Immature natural killer cell (primary cell): ENCODE data around the gene E4F1. TPM values are rescaled to one million over a fixed set of nuclear protein-coding genes. Genes with fewer than 3 reads are reported as not detected.

Source experiments
- DNase-seq, 3 donors: peaks; one replicate each; pipeline ENCODE4 v3.0.0; 2022; ENCODE audit warnings: mixed read lengths in 1 of 3
- H3K27ac Mint-ChIP-seq, 6 donors: one replicate each; pipeline ENCODE4 v1.8.0; 2020; ENCODE audit warnings: mixed read lengths in 6 of 6, mild to moderate bottlenecking in 5 of 6, inconsistent platforms in 4 of 6, moderate library complexity in 3 of 6
- H3K27me3 Mint-ChIP-seq, 3 donors: one replicate each; pipeline ENCODE4 v1.8.0; 2020 to 2021; ENCODE audit warnings: low read depth in 3 of 3, mild to moderate bottlenecking in 3 of 3, mixed read lengths in 3 of 3, moderate library complexity in 3 of 3, inconsistent platforms in 1 of 3
- H3K36me3 Mint-ChIP-seq, 3 donors: one replicate each; pipeline ENCODE4 v1.8.0; 2020; ENCODE audit warnings: mixed read lengths in 3 of 3, inconsistent platforms in 2 of 3, mild to moderate bottlenecking in 2 of 3
- H3K4me1 Mint-ChIP-seq, 2 donors: one replicate each; pipeline ENCODE4 v1.8.0; 2020; ENCODE audit warnings: inconsistent platforms in 2 of 2, mild to moderate bottlenecking in 2 of 2, mixed read lengths in 2 of 2, moderate library complexity in 1 of 2
- H3K4me3 Mint-ChIP-seq, 5 donors: one replicate each; pipeline ENCODE4 v1.8.0; 2020; ENCODE audit warnings: mild to moderate bottlenecking in 5 of 5, mixed read lengths in 5 of 5, inconsistent platforms in 3 of 5, moderate library complexity in 3 of 5
- H3K9me3 Mint-ChIP-seq, 6 donors: one replicate each; pipeline ENCODE4 v1.8.0; 2020; ENCODE audit warnings: mild to moderate bottlenecking in 6 of 6, mixed read lengths in 6 of 6, inconsistent platforms in 4 of 6, moderate library complexity in 3 of 6
- polyA plus RNA-seq, 3 donors: library from polyadenylated mRNA; unstranded; fragments of 300-500 nt; fragmentation: Illumina TruSeq; gene quantifications; one replicate each; pipeline ENCODE4 v1.2.3, GENCODE V29; 2021

The E4F1 gene
- polyA plus RNA-seq, 3 donors from 2014 or later, result 8.4 to 18.6 (median 10.3) TPM

DNA sequence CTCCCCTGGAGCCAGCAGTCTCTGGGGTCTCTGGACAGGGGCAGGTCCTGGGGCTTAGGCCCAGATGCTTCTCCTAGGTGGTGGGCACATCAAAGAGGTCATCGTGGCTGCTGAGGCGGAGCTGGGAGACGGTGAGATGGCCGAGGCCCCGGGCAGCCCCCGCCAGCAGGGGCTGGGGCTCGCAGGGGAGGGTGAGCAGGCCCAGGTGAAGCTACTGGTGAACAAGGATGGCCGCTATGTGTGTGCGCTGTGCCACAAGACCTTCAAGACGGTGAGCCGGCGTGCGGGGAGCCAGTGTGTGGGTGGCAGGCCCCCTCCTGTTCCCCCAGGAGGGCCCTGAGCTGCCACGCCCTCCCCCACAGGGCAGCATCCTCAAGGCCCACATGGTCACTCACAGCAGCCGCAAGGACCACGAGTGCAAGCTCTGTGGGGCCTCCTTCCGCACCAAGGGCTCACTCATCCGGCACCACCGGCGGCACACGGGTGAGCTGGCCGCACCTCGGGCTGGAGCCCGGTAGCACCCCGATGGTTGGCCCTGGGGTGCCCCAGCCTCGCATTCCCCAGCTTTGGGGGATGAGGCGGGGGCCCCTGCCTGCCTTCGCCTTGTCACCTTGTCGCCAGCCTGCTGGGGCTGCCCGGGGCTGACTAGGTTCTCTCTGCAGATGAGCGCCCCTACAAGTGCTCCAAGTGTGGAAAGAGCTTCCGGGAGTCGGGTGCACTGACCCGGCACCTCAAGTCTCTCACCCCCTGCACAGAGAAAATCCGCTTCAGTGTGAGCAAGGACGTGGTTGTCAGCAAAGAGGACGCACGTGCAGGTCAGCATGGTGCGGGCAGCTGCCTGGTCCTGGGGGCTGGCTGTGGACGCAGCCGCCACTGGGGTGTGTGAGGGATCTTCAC, 9.0 kb downstream of the E4F1 start:
- H3K9me3 Mint-ChIP-seq, result no peaks in the 10 kb centered on the region
- DNase-seq, result no peak
- no peak overlapping the region for H3K27ac Mint-ChIP-seq
- peaks cover 0 to 8% (median 4%) of the 10 kb centered on the region in 3 donors for H3K36me3 Mint-ChIP-seq
- peaks cover 0 to 2% of the 10 kb centered on the region in 2 donors for H3K4me1 Mint-ChIP-seq
- H3K27me3 Mint-ChIP-seq, result peaks cover 2 to 4% (median 3%) of the 10 kb centered on the region in 3 donors
- H3K4me3 Mint-ChIP-seq, result no peak overlapping the region

DNA sequence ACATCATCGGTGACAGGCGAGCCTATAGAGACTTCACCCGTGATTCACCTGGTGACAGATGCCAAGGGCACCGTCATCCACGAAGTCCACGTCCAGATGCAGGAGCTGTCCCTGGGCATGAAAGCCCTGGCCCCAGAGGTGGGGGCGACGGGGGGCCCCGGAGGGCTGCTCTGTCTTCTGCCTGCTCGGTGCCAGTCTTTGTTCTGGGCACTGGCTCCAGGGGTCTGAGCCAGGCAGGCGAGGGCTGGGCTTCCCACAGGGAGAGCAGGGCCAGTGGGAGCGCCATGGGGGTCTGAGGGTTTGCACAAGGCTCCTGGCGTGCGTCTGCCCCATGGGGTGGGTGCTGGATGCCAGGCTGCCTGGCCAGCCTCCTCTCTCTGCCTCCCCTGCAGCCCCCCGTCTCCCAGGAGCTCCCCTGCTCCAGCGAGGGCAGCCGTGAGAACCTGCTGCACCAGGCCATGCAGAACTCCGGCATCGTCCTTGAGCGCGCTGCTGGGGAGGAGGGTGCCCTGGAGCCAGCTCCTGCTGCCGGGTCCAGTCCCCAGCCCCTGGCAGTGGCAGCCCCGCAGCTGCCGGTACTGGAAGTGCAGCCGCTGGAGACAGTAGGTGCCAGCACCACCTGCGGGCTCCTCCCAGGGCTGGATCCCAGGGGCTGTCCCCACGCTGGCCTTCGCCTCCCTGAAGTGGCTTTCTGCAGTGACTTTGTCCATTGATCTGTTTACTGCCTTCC, 9.8 kb downstream of the E4F1 start:
- Mint-ChIP-seq H3K27ac (no peak overlapping the region), H3K36me3 (peaks cover 0 to 8% (median 4%) of the 10 kb centered on the region in 3 donors), H3K27me3 (peaks cover 2 to 4% (median 3%) of the 10 kb centered on the region in 3 donors), H3K4me3 (no peak overlapping the region), H3K9me3 (no peaks in the 10 kb centered on the region), H3K4me1 (peaks cover 0 to 2% of the 10 kb centered on the region in 2 donors)
- no peak for DNase-seq

GRCh38 chr16:2233872-2234812, 10.8 kb downstream of the E4F1 start:
- DNase-seq, result no peak
- H3K27ac Mint-ChIP-seq, result no peak overlapping the region
- H3K4me1 Mint-ChIP-seq, result peaks cover 0 to 2% of the 10 kb centered on the region in 2 donors
- peaks cover 0 to 8% (median 4%) of the 10 kb centered on the region in 3 donors for H3K36me3 Mint-ChIP-seq
- H3K27me3 Mint-ChIP-seq, result peaks cover 2 to 4% (median 3%) of the 10 kb centered on the region in 3 donors
- no peaks in the 10 kb centered on the region for H3K9me3 Mint-ChIP-seq
- H3K4me3 Mint-ChIP-seq, result no peak overlapping the region

DNA sequence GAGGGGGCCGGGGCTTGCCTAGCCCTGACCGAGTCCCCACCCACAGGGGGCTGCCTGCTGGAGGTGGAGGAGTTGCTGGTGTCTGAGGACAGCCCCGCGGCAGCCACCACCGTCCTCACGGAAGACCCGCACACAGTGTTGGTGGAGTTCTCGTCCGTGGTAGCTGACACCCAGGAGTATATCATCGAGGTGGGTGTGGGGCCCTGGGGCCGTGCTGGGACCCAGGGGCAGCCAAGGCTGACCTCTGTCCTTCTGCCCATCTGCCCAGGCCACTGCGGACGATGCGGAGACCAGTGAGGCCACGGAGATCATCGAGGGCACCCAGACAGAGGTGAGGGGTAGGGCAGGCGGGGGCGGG, 11.4 kb downstream of the E4F1 start:
- no peak for DNase-seq
- Mint-ChIP-seq H3K4me3 (no peak overlapping the region), H3K36me3 (peaks cover 0 to 8% (median 4%) of the 10 kb centered on the region in 3 donors), H3K9me3 (no peaks in the 10 kb centered on the region), H3K27ac (no peak overlapping the region), H3K4me1 (peaks cover 0 to 2% of the 10 kb centered on the region in 2 donors), H3K27me3 (peaks cover 2 to 3% (median 2%) of the 10 kb centered on the region in 3 donors)

GRCh38 chr16:2235234-2235651, 11.9 kb downstream of the E4F1 start:
- Mint-ChIP-seq H3K9me3 (peaks cover 0 to 2% (median 0%) of the 10 kb centered on the region in 6 donors), H3K36me3 (peaks cover 0 to 4% (median 3%) of the 10 kb centered on the region in 3 donors), H3K27me3 (peaks cover 2 to 3% (median 2%) of the 10 kb centered on the region in 3 donors), H3K4me1 (peaks cover 0 to 2% of the 10 kb centered on the region in 2 donors), H3K4me3 (no peak overlapping the region), H3K27ac (no peak overlapping the region)
- DNase-seq, result no peak

DNA sequence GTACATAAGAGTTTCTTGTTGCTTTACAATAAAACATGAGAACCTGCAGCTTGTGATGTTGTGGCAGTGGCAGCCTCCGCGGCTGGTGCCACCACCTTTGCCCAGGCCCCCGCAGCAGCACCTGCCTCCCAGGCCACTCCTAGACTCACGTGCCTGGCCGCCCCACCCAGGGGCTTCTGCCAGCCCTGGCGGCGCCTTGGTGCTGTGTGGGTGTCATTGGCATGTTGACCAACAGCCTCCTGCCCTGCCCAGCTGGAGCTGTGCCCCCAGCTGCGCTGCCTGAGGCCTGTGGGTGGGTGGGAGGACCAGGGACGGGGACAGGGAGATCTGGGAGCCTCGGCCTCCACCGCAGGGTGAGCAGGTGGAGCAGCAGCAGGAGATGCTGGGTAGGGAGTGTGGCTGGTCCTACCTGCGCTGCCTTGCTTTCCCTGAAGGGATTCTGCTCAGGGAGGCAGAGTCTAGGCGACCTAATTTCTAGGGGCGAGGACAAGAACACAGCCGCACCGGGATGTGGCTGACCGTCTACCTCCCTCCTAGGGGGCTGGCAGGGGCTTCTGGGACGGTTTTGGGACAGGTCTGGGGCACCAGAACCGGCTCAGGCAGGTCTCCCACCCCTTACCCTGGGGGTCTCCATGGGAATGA, 12.4 kb downstream of the E4F1 start:
- H3K4me3 Mint-ChIP-seq, result no peak overlapping the region
- peaks cover 2 to 3% (median 2%) of the 10 kb centered on the region in 3 donors for H3K27me3 Mint-ChIP-seq
- H3K4me1 Mint-ChIP-seq, result peaks cover 0 to 2% of the 10 kb centered on the region in 2 donors
- H3K9me3 Mint-ChIP-seq, result peaks cover 0 to 2% (median 0%) of the 10 kb centered on the region in 6 donors
- no peak overlapping the region for H3K27ac Mint-ChIP-seq
- peaks cover 0 to 4% (median 3%) of the 10 kb centered on the region in 3 donors for H3K36me3 Mint-ChIP-seq
- no peak for DNase-seq

DNA sequence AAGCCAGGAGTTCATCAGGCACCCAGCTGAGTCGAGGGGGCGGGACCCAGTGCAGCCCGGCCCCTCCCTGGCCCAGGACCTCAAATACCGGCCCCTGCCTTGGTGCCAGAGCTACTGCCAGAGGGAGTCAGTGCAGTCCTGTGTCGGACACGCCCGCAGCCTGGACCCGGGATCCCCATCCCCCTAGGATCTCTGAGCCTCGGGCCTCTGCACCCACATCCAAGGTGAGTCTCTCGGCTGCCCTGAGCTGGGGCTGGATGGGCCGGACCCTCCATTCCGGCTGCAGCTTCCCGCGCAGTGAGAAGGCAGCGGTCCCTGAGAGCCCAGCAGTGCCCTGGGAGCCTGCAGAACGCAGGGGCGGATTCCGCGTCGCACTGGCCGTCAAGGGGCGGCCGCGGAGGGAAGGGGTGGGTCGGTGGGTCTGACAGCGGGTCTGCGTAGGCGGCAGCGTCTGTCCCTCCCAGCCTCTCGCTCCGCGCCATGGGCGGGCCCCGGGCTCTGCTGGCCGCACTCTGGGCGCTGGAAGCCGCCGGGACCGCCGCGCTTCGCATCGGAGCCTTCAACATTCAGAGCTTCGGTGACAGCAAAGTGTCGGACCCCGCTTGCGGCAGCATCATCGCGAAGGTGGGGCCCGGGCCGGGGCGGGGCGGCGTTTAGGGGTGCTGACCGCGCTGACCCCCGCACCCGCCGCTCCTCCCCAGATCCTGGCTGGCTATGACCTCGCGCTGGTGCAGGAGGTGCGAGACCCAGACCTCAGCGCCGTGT, 13.1 kb downstream of the E4F1 start, which contains the start of gene DNASE1L2:
DNASE1L2 (plus strand) TSS at position 108 of the 765 bp plus-strand sequence; CDS start at position 481, 373 bp downstream.
- DNase-seq, result no peak

DNA sequence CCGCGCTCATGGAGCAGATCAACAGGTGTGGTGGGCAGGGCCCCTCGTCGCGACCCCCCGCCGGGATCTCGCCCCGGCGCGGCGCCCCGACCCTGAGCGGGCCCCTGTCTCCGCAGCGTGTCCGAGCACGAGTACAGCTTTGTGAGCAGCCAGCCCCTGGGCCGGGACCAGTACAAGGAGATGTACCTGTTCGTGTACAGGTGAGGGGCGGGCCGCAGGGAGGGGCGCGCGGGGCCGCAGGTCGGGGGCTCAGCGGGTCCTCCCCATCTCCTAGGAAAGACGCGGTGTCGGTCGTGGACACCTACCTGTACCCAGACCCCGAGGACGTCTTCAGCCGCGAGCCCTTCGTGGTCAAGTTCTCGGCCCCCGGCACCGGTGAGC, 13.7 kb downstream of the E4F1 start:
- peaks cover 0 to 2% of the 10 kb centered on the region in 2 donors for H3K4me1 Mint-ChIP-seq
- H3K27me3 Mint-ChIP-seq, result peaks cover 2 to 3% (median 2%) of the 10 kb centered on the region in 3 donors

More for the DNA sequence above, 13.1 kb downstream of the E4F1 start, which contains the start of gene DNASE1L2:
- H3K36me3 Mint-ChIP-seq, result peaks cover 0 to 4% (median 3%) of the 10 kb centered on the region in 3 donors
- H3K27ac Mint-ChIP-seq, result no peak within 1 kb of the TSS
- H3K27me3 Mint-ChIP-seq, result peaks cover 2 to 3% (median 2%) of the 10 kb centered on the region in 3 donors
- H3K9me3 Mint-ChIP-seq, result peaks cover 0 to 2% (median 0%) of the 10 kb centered on the region in 6 donors
- H3K4me1 Mint-ChIP-seq, result peaks cover 0 to 2% of the 10 kb centered on the region in 2 donors
- no peak within 1 kb of the TSS for H3K4me3 Mint-ChIP-seq

GRCh38 chr16:2237493-2238149, 14.2 kb downstream of the E4F1 start:
- Mint-ChIP-seq H3K9me3 (peaks cover 0 to 2% (median 0%) of the 10 kb centered on the region in 6 donors), H3K36me3 (peaks cover 0 to 8% (median 7%) of the 10 kb centered on the region in 3 donors), H3K4me1 (peaks cover 0 to 2% of the 10 kb centered on the region in 2 donors), H3K27me3 (peaks cover 2 to 3% (median 3%) of the 10 kb centered on the region in 3 donors), H3K4me3 (no peak overlapping the region), H3K27ac (no peak overlapping the region)
- DNase-seq, result no peak

More for the DNA sequence above, 13.7 kb downstream of the E4F1 start:
- no peak overlapping the region for H3K4me3 Mint-ChIP-seq
- peaks cover 0 to 4% (median 3%) of the 10 kb centered on the region in 3 donors for H3K36me3 Mint-ChIP-seq
- no peak overlapping the region for H3K27ac Mint-ChIP-seq
- DNase-seq, result no peak
- peaks cover 0 to 2% (median 0%) of the 10 kb centered on the region in 6 donors for H3K9me3 Mint-ChIP-seq

DNA sequence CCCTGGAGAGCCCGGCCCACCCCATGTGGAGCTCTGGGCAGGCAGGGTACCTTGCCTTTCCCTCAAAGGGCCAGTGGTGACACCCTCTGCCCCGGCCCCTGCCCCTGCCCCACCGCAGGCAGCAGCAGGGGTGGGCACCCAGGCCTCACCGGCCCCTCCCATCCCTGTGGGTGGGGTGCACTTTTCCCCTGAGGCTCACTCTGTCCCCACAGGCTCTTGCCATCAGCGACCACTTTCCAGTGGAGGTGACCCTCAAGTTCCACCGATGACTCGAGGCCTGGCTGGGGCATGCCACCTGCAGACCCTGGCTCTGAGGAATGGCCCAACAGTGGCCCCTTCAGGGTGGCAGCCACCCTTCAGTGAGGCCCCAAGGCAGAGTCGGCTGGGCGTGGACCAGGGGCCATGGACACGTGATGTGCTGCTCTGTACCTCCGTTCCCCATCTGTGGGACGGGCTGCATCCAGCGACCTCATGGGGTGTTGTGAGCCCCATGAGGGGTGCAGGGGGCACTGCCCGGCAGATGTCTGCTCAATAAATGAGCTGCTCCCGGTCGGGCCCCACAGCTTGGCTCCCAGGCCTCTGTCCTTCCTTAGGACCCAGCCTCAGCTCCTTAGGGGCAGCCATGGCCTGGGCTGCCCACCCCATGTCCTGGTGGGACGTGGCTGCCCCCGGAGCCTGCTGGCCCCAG, 14.9 kb downstream of the E4F1 start:
- DNase-seq, result no peak
- H3K36me3 Mint-ChIP-seq, result peaks cover 0 to 8% (median 7%) of the 10 kb centered on the region in 3 donors
- H3K4me3 Mint-ChIP-seq, result no peak overlapping the region
- H3K4me1 Mint-ChIP-seq, result peaks cover 0 to 2% of the 10 kb centered on the region in 2 donors
- no peak overlapping the region for H3K27ac Mint-ChIP-seq
- peaks cover 0 to 2% (median 0%) of the 10 kb centered on the region in 6 donors for H3K9me3 Mint-ChIP-seq
- peaks cover 2 to 3% (median 2%) of the 10 kb centered on the region in 3 donors for H3K27me3 Mint-ChIP-seq
